Measurements from ENCODE around the gene SELENOW.
A peak's percentile ranks its signal among the peaks of the same experiment; 100 is the strongest.

The SELENOW gene

DNA sequence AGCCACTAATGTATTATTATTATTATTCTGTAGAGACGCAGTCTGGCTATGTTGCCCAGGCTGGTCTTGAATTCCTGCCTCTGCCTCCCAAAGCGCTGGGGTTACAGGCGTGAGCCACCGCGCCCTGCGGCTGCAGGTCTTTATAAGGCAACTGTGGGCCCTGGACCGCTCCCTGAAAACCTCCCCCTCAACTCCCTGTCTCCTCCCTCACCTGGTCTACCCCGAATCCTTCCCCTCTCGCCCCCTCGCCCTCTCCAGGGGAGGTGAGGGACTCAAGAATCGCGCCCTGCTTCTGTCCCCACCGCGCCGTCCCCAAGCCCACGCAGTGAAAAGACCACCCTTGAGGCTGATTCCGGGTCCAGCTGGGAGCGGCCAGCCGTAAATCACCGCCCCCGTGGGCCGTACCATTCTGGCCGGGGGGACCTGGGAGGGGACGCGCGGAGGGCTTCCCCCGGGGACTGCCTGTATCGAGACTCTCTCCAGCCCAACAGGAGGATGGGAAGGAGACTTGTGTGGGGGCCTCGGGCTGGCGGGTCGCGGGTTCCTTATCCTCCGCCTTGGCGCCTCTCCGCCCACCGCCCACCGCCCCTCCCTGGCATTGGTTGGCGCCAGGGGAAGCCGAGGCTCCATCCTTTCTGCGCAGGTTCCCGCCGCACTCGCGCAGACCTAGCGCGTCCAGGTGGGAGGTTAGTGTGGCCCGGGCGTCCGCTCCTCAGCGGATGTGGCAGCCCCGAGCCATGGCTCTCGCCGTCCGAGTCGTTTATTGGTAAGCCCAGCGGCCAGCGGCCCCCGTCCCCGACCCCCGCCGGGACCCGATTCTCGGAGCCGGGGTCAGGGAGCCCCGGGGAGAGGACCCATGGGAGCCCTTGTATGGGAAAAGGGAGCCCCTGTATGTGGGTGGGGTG, at the start of gene SELENOW:
SELENOW (plus strand) TSS at position 655 of the 905 bp plus-strand sequence; CDS start at position 738, 83 bp downstream.
- no peak for DNase-seq (ENCODE audit: low read depth)
- peak within 1 kb of the TSS; percentile 85 for H3K4me3 ChIP-seq (ENCODE audit: low read length)
- TF ChIP-seq, protein P1, sequence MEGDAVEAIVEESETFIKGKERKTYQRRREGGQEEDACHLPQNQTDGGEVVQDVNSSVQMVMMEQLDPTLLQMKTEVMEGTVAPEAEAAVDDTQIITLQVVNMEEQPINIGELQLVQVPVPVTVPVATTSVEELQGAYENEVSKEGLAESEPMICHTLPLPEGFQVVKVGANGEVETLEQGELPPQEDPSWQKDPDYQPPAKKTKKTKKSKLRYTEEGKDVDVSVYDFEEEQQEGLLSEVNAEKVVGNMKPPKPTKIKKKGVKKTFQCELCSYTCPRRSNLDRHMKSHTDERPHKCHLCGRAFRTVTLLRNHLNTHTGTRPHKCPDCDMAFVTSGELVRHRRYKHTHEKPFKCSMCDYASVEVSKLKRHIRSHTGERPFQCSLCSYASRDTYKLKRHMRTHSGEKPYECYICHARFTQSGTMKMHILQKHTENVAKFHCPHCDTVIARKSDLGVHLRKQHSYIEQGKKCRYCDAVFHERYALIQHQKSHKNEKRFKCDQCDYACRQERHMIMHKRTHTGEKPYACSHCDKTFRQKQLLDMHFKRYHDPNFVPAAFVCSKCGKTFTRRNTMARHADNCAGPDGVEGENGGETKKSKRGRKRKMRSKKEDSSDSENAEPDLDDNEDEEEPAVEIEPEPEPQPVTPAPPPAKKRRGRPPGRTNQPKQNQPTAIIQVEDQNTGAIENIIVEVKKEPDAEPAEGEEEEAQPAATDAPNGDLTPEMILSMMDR (conservative IDR thresholded peaks at IDR 0.05; ENCODE audit: low read depth, low read length), result no peak

DNA sequence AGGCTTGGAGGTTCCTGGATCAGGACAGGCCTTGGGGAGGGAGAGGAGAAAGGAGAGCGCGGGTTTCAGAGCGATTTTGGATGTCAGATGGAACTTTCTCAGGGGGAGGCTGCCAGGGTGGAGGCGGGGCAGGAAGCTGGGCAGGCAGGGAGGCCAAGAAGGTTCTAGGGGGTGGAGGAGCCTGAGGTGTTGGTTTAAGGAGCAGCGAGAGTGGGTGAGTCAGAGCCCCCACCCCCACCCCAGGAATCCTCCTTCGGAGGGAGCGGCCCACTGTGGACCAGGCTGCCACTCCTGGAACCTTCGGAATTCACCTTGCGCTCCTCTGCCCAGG, 49.1 kb upstream of the SELENOW start:
- TF ChIP-seq, protein P1 (conservative IDR thresholded peaks at IDR 0.05; ENCODE audit: low read depth, low read length), result no peak
- peak overlapping the region; percentile 38 for H3K4me3 ChIP-seq (ENCODE audit: low read length)
- DNase-seq (ENCODE audit: low read depth), result no peak

DNA sequence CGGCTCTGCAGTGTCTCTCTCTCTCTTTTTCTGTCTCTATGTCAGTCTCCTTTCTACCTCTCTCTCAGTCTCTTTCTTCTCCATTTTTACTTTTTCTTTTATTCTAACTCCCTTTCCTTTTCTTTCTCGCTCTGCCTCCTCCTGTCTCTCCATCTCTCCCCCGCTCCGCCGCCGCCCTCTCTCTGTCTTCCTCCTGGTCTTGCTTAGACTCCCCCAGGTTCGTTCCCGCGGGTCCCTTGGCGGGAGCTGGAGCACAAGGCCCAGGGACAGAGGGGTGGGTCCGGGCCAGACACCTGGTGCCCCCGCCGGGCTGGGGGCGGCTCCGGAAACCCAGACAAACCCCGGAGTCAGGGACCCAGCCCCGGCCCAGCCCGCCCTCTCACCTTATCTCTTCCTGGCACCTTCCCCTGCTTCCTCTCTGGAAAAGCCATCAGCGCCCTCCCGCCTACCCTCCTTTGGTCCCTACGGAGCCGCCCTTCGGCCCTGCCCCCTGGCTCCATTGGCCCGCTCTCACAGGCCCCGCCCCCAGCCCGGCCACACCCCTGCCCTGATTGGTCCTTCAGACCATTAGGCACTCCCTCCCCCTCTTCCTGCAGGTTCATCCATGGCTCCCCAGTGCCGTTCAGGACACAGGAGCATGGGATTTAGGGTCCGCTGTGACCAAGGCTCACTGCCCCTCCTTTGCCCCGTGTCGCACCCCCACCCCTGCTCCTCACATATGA, 48.5 kb upstream of the SELENOW start:
- TF ChIP-seq, protein P1 (conservative IDR thresholded peaks at IDR 0.05; ENCODE audit: low read depth, low read length), result no peak
- H3K4me3 ChIP-seq (ENCODE audit: low read length), result peak overlapping the region; percentile 38
- no peak for DNase-seq (ENCODE audit: low read depth)

DNA sequence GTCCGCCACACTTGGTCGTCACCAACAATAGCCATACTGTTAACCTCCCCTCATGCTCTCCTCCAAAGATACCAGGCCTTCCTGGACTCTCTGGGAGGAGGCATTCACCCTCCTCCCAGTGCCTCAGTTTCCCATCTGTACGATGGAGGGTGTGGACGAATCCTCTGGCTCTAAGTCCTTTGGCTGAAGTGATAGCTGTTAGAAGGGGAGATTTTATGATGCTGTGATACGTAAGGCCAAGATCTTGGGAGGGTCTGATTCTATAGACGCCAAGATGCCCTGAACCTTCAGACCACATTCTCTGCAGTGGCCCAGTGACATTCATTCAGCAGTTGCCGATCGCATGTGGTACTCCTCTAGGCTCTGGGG, 48.0 kb upstream of the SELENOW start:
- TF ChIP-seq, protein P1 (conservative IDR thresholded peaks at IDR 0.05; ENCODE audit: low read depth, low read length), result no peak
- H3K4me3 ChIP-seq (ENCODE audit: low read length), result no peak overlapping the region
- DNase-seq (ENCODE audit: low read depth), result no peak

DNA sequence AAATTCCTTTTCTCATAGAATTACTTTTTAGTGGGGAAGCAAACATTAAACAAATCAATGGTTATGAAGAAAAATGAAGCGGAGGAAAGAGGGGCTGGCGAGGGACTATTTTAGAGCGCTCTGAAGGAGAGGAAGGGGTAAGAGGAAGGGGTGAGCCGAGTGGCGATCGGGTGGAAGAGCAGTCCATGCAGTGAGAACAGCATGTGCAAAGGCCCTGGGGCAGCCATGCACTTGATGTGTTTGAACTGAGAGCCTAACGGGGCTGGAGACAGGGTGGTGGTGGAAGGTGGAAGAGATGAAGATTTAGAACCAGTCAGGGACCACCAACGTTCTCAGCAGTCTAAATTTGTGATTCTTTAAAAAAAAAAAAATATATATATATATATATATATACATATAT, 47.6 kb upstream of the SELENOW start:
- TF ChIP-seq, protein P1 (conservative IDR thresholded peaks at IDR 0.05; ENCODE audit: low read depth, low read length), result no peak
- no peak overlapping the region for H3K4me3 ChIP-seq (ENCODE audit: low read length)
- DNase-seq (ENCODE audit: low read depth), result no peak

DNA sequence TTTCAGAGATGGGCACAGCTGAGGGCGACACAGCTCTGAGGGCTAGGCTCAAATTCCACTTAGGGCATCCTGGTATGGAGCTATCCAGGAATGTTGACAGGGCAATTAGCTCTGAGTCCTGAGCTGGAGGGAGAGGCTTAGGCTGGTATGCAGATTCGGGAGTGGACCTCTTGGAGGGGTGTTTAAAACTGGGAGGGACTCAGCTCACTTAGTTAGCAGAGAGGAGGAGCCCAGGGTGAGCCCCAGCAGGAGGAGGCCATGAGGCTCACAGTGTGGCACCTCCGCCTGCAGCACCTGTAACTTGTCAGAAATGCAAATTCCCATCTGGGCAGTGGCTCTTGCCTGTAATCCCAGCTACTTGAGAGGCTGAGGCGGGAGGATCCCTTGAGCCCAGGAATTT, 43.4 kb upstream of the SELENOW start:
- no peak overlapping the region for H3K4me3 ChIP-seq (ENCODE audit: low read length)
- TF ChIP-seq, protein P1 (conservative IDR thresholded peaks at IDR 0.05; ENCODE audit: low read depth, low read length), result no peak
- DNase-seq (ENCODE audit: low read depth), result no peak
